Panc1 (cell line): Measurements from ENCODE around the gene TMEM30B.

Experiments used
- CTCF ChIP-seq: fragments of 450-650 bp; IDR thresholded peaks from 2 replicates; pipeline ENCODE4 v1.5.1; 2017; ENCODE audit warnings: mild to moderate bottlenecking
- SIN3A ChIP-seq: IDR thresholded peaks from 2 replicates; pipeline ENCODE4 v1.6.1; 2012; ENCODE audit warnings: low read depth, mild to moderate bottlenecking, low read length, moderate library complexity, borderline replicate concordance; ENCODE audit not compliant: insufficient read depth

GRCh38 chr14:61255968-61256367 lies 25.2 kb downstream of the TMEM30B start:
- TF ChIP-seq CTCF, result no peak
- no peak for TF ChIP-seq SIN3A
